GM12878 (cell line): Measurements from ENCODE around the gene ADAMTSL5. TPM values are rescaled to one million over a fixed set of nuclear protein-coding genes. Genes with fewer than 3 reads are reported as not detected.

Source experiments
- BCLAF1 ChIP-seq: fragments of 450-650 bp; IDR thresholded peaks from 2 replicates; pipeline ENCODE4 v1.6.1; 2017; ENCODE audit warnings: antibody characterized with exemption, mild to moderate bottlenecking, moderate library complexity
- CEBPZ ChIP-seq: fragments of 150-350 bp; IDR thresholded peaks from 2 replicates; pipeline ENCODE4 v1.6.1; 2016; ENCODE audit warnings: low read depth, low read length
- CUX1 ChIP-seq: IDR thresholded peaks from 2 replicates; pipeline ENCODE4 v1.6.1; 2012; ENCODE audit warnings: improper control_type of control experiment, low read depth, low read length; ENCODE audit not compliant: insufficient replicate concordance
- E2F4 ChIP-seq: IDR thresholded peaks from 2 replicates; pipeline ENCODE4 v1.6.1; 2012; ENCODE audit warnings: low read depth, low read length, improper control_type of control experiment
- GATAD2B ChIP-seq: fragments of 450-650 bp; conservative IDR thresholded peaks from 2 replicates; pipeline ENCODE4 v1.6.1; 2017; ENCODE audit warnings: low read depth, mild to moderate bottlenecking, moderate library complexity
- IKZF1 ChIP-seq: fragments of 450-650 bp; conservative IDR thresholded peaks from 2 replicates; pipeline ENCODE4 v1.6.1; 2017; ENCODE audit warnings: antibody characterized with exemption, mild to moderate bottlenecking
- LARP7 ChIP-seq: fragments of 450-650 bp; IDR thresholded peaks from 2 replicates; pipeline ENCODE4 v1.6.1; 2017; ENCODE audit warnings: mild to moderate bottlenecking
- PKNOX1 ChIP-seq: fragments of 450-650 bp; IDR thresholded peaks from 2 replicates; pipeline ENCODE4 v1.6.1; 2016; ENCODE audit warnings: mild to moderate bottlenecking
- POLR2A ChIP-seq: IDR thresholded peaks from 2 replicates; pipeline ENCODE4 v1.6.1; 2011; ENCODE audit warnings: low read depth, mild to moderate bottlenecking, low read length
- RBBP5 ChIP-seq: fragments of 200-600 bp; sonication (generic); conservative IDR thresholded peaks from 2 replicates; pipeline ENCODE4 v1.6.1; 2016
- SKIL ChIP-seq: fragments of 450-650 bp; IDR thresholded peaks from 2 replicates; pipeline ENCODE4 v1.6.1; 2017; ENCODE audit warnings: mild to moderate bottlenecking, low read depth, inconsistent platforms; ENCODE audit not compliant: poor library complexity, severe bottlenecking
- SP1 ChIP-seq: IDR thresholded peaks from one replicate; pipeline ENCODE4 v1.6.1; 2011; ENCODE audit warnings: low read depth, low read length
- STAT1 ChIP-seq: fragments of 450-650 bp; conservative IDR thresholded peaks from 2 replicates; pipeline ENCODE4 v1.6.1; 2014; ENCODE audit warnings: antibody characterized with exemption, mild to moderate bottlenecking
- polyA plus RNA-seq, 11 experiments: library from polyadenylated mRNA; depleted of rRNA in 4 of 11; unstranded in 6 of 11; stranded (reverse) in 5 of 11; fragments of >200 nt; fragmentation: Nextera tagmentation in 4 of 11; fragmentation: Illumina TruSeq in 1 of 11; extraction: Ambion mirVana in 4 of 11; extraction: Trizol in 1 of 11; gene quantifications; 1 replicate in 1 of 11; 2 replicates in 10 of 11; pipeline versions ENCODE4 v1.2.1 to v1.2.3, GENCODE V29; 2011 to 2016; ENCODE audit warnings: inconsistent platforms in 2 of 11, missing spikeins in 2 of 11, low read depth in 1 of 11
- total RNA-seq, 4 experiments: library from RNA; depleted of rRNA in 3 of 4; stranded (reverse); fragments of >200 nt in 3 of 4; fragmentation: Illumina TruSeq in 1 of 4; extraction: Trizol in 1 of 4; gene quantifications; 2 replicates each; pipeline versions ENCODE4 v1.2.1 to v1.2.3, GENCODE V29; 2013 to 2021

The ADAMTSL5 gene
- total and polyA plus RNA-seq, 10 of the 15 experiments (the other 5 are each of a cell fraction or from before 2014, with no cell fraction given), result 0.04 to 0.83 (median 0.32) TPM; not detected in 4

GRCh38 chr19:1491114-1491848 lies 21.5 kb downstream of the ADAMTSL5 start, which contains the start of gene REEP6 (continued):
- TF ChIP-seq CUX1 (no peak), IKZF1 (peak; percentile 62), LARP7 (peak; percentile 96), GATAD2B (peak; percentile 89), E2F4 (no peak), STAT1 (no peak), POLR2A (peak; percentile 51; the same call in 1 of the 2 replicates), PKNOX1 (no peak), BCLAF1 (no peak), RBBP5 (no peak), CEBPZ (no peak), SP1 (no peak), SKIL (no peak)
